NCI-H1417 (cell line): ENCODE data around the gene CPXM2.

Source experiments
- DNase-seq, 3 experiments: peaks; one replicate each; lab custom pipeline; 2025; lab: John Stamatoyannopoulos, UW

The CPXM2 gene

DNA sequence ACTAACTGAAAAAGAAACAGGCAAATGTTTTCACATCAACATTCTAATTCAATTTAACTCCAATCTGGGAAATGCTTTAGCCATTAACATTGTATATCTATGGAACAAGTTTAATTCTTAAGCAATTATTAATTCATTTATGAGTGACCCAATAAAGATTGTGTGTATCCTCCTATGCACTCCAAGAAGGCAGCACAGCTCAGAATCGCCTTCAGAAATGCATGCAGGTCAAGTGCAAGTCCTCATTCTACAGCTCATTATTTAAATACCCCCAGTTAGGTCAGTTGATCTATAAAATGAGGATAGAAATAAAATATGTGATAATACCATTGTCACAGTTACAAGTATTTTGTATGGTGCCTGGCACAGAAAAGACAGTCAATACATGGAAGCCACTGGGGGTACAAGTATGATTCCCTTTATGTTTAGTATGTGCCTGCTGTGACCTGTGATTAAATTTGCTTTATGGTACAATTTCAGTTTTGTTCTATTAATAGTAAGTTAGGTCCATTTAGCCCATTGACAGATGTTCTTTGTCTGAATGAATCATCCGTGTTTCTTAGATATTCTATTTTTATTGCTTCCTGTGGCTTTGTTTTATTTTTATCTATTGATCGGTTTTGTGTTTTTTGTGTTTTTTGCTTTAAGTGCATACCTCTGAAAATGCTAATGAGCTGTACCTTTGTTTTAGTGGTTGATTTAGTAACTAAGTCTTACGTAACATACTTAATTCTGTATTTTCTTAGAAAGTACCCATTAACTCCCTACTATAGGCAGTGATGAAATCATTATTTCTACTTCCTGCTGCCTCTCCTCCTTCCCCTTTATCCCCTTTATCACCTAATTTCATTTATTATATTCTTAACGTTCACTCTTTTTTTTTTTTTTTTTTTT, 42.8 kb downstream of the CPXM2 start:
- DNase-seq, result peak in 2 of 3 experiments; percentile 2 to 62

GRCh38 chr10:123847686-123848432, 43.7 kb downstream of the CPXM2 start:
- DNase-seq, result no peak

DNA sequence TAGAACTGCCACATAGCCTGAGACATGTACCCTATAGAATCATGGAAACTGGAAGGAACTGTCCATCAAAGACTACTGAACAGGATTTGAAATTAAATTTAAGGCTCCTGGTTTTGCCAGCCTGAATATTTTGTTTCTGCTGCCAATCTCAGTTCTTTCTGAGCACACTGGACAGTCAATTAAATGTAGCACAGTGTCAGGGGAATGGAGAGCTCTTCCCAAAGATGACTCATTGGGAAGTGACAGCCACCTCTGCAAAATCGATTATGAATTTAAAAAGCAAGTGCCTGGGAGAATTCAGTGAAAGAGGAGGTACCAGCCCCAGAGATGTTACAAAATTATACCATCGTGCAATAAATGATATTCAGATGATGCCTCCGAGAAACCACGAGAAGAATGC, 47.8 kb downstream of the CPXM2 start:
- no peak for DNase-seq

- no peak for DNase-seq
These were observed 48.8 kb downstream of the CPXM2 start for GRCh38 chr10:123842692-123843385.

DNA sequence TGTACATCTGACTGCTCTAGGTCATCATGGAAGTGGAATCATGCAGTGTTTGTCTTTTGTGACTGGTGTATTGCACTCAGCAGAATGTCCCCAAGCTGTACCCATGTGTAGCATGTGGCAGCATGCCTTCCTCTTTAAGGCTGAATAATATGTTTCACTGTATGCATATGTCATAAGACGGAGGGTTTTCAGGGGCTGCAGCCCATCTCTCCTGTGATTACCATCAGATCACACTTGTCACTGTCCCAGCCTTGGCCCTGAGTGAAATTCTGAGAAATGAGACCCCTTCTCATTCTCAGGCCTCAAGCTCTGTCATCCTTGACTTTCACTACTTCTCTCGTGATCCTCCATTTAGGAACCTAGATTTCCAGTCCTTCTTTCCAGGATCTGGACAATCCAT, 50.0 kb downstream of the CPXM2 start:
- DNase-seq, result no peak

GRCh38 chr10:123841115-123841514, 50.5 kb downstream of the CPXM2 start:
- no peak for DNase-seq

DNA sequence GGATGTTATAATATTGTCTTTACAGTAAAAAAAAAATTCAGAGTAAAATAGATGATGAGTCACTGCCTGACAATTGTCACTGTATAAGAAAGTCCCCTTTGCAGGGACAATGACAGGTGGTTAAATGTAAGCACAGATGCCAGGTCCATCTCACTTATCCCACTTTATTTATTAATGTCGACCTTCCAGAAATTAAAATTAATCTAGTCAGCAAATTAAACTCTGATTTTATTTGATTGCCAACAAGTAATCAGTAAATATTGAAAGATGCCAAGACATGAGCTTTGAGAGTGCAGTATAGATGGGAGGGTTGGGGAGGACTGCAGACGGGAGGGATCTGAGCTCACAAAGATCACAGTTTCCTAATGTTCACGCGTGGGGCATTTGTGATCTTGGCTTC, 50.9 kb downstream of the CPXM2 start:
- peak in 2 of 3 experiments; percentile 26 to 60 for DNase-seq

DNA sequence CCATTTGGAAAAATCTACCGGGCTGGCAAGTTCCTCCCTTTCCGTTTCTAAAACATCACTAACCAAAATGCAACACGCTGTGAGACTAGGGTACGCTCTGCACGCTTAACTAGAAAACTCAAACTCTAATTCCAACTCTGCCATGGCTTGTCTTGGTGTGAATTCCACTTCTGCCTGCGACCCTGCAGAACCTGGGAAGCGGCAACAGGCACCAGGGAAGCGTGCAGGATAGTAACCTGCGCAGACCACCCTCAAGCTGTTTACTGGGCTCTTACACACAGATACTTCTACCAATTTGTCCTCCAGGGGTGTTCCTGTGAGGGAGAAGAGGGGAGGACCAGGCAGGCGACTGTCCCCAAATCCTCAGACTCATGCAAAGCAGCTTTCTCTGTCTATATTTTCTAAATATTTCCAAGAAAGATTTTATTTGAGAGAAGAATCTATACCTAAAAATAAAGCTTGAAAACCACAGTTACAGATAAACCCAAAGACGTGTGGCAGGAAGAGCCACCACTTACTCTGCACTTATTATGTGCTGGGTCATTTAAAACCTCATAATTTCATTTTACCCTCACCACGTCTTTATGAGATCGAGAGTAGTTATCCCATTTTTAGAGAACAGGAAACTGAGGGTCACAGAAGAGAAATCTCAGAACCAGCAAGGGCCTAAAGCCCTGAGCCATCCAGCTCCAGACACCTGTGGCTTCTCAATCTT, 52.9 kb downstream of the CPXM2 start:
- DNase-seq, result no peak

DNA sequence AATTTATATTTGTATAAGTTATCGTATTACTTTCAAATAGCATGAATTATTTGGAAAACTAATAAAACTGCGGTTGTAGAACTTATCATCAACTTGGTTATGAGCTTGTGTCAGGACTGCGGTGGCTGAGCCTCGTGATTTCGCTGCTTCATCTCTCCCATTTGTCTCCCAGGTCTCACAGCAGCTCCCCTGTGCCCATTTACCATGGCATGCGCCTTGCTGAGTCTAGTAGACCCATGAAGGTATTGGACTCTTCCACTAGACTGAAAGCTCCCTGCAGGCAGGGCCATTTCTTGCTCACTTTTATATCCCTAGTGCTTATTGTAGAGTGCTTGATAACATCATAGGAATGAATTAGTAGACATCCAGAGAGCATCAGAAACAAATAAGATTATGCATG, 53.9 kb downstream of the CPXM2 start:
- DNase-seq, result no peak

DNA sequence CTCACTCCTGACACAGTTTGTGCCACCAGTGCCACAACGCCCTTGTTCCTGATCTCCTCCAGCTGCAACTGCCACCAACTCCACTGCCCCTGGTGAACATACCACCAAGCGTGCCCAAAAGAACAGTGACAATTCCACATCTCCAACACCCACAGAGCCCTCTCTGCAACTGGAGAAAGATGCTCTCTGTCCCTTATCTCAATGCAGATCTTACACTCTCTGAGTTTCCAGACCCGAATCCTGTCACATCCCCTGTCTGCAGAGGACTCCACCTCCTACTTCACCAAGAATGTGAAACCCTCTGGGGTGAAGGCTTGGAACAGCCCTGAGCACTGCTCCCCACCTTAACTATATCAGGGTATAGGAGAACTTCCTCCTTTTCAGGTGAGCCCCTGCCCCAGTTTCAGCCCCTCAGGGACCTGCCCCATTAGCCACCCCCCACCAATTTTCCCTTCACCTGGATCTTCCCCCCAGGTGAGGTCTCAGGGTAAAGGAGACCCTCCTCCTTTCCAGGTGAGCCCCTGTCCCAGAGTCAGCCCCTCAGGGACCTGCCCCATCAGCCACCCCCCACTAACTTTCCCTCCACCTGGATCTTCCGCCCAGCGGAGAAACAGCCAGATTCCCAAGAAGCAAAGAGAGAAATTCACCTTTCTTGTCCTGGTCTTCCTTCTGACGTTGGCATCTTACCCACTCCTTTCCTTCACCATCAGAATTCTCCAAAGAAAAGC, 55.0 kb downstream of the CPXM2 start:
- DNase-seq, result no peak

GRCh38 chr10:123835575-123835974, 56.0 kb downstream of the CPXM2 start:
- no peak for DNase-seq

- no peak for DNase-seq
These were observed 58.3 kb downstream of the CPXM2 start for GRCh38 chr10:123833170-123833850.

DNA sequence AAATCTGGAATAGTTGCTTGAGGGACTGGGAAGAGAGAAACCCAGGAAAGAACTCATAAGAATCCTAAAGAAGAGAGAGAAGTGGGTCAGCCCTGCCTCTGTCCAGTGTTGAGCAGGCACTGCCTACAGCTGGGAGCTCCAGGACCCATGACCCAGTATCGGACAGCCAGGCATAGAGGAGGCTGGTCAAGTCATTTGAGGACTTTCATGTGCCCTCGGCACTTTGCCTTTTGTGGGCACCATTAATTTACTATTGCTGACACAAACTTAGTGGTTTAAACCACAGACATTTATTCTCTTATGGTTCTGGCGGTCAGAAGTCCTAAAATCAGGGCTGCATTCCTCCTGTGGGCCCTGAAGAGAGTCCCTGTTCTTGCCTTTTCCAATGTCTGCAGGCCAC, 60.3 kb downstream of the CPXM2 start:
- DNase-seq, result no peak

DNA sequence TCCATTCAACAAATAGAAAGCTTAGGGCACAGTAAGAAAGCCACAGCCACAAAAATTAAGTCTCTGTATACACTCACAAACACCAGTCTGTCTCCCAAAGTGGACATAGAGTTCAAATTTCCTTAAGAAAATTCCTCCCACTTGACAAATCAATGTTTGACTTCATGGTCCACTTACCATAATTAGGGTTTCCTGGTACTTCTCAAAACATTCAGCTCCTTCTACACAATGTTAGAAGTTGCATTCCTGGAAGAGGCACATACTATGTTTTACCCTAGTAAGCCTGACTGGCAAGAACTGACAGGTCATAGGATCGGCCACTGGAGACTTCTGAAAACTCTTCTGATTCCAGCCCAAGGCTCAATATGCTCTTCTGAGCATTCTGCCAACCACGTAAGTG, 70.5 kb downstream of the CPXM2 start:
- DNase-seq, result peak in 1 of 3 experiments; percentile 35

GRCh38 chr10:123809632-123810031, 82.0 kb downstream of the CPXM2 start:
- DNase-seq, result no peak

DNA sequence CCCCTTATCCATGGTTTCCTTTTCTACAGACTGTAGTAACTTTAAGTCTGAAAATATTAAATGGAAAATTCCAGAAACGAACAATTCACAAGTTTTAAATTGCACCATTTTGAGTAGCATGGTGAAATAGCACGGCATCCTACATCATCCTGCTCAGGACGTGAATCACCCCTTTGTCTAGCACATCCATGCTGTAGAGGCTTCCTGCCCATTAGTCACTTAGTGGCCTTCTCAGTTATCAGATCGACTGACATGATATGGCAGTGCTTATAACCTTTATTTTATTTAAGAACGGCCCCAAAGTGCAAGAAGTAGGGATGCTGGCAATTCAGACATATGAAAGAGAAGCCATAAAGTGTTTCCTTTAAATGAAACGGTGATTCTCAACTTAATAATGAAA, 82.7 kb downstream of the CPXM2 start:
- DNase-seq, result no peak

DNA sequence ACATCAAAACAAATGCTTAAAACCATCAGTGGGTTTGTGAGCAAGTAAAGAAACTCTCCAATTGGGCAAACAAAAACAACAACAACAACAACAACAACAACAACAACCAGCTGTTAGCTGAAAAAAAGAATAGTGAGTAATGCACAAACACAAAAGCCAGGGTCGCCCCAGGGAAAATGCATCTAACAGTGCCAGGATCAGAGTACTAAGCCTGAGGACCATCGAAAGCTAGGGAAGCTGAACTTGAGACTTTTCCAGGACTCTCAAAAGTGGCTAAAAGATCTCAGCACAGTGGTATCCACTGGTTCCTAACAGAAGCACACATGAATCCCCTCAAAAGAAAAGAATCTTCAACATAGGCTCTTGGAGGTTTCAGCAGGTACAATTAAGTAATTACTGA, 83.3 kb downstream of the CPXM2 start:
- DNase-seq, result no peak

- DNase-seq, result no peak
These were observed 84.1 kb downstream of the CPXM2 start for GRCh38 chr10:123807444-123808035.

GRCh38 chr10:123804716-123805115, 86.9 kb downstream of the CPXM2 start:
- DNase-seq, result no peak

DNA sequence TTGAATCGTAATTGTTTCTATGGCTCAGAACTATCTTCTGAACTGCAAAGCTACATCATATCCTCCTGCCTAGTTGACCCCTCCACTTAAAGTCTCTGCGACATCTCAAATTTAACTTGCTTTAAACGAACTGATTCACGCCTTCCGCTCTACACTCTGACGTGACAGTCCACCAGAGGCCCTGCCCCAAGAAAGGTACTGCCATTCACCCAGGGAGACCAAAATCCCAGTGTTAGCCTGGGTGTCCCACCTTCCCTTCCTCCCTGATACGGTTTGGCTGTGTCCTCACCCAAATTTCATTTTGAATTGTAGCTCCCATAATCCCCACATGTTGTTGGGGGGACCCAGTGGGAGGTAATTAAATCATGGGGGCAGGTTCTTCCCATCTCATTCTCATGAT, 90.8 kb downstream of the CPXM2 start:
- DNase-seq, result no peak
